ENCODE data around the gene ESRRA.
A peak's percentile ranks its signal among the peaks of the same experiment; 100 is the strongest.

ESRRA gene

DNA sequence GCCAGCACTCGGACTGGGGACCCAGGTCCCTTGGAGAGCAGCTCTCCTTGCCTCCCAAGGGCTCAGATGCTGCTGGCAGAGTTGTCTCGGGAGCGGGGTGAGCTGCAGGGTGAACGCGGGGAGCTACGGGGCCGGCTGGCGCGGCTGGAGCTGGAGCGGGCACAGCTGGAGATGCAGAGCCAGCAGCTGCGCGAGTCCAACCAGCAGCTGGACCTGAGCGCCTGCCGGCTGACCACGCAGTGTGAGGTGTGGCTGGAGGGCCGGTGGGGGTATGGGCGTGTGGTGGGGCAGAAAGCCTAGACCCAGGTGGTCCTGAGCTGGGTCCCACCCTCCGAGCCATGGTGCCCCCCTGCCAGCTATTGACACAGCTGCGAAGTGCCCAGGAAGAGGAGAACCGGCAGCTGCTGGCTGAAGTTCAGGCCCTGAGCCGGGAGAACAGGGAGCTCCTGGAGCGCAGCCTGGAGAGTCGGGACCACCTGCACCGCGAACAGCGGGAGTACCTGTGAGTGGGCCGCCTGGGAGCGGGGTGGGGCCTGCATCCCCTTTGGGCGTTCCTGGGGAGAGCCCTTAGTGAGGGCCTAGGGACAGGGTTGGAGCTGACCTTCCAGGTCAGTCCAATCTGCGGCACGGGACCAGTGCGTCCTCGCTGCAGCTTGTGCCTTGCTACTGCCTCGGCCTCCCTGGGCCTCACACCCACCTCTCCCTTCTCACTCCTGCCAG, 47.8 kb downstream of the ESRRA start:
- DNase-seq, result no peak

DNA sequence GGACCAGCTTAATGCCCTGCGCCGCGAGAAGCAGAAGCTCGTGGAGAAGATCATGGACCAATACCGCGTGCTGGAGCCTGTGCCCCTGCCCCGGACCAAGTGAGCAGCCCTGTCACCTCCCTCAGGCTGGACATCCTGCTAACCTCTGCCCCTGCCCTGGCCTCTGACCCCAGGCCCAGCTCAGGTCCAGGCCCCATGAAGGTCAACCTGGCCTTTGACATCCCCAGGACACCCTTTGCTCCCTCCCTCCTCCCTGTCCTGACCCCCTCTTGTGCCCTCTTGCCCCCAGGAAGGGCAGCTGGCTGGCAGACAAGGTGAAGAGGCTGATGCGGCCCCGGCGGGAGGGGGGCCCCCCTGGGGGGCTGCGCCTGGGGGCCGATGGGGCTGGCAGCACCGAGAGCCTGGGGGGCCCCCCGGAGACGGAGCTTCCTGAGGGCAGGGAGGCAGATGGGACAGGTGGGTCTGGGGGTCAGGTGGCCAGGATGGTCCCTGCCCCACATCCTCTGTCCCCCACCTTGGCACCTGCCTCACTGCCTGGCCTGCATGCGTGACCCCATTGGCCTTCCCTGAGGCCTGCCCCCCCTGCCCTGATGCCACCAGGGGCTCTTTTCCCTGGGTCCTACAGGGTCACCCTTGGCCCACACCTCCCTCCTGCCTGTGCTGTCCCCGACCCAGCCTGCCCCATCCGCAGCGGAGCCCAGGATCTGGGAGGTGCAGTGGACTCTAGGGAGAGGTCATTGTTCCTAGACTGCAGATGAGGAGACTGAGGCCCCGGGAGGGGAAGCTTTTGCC, 48.6 kb downstream of the ESRRA start:
- DNase-seq, result no peak

DNA sequence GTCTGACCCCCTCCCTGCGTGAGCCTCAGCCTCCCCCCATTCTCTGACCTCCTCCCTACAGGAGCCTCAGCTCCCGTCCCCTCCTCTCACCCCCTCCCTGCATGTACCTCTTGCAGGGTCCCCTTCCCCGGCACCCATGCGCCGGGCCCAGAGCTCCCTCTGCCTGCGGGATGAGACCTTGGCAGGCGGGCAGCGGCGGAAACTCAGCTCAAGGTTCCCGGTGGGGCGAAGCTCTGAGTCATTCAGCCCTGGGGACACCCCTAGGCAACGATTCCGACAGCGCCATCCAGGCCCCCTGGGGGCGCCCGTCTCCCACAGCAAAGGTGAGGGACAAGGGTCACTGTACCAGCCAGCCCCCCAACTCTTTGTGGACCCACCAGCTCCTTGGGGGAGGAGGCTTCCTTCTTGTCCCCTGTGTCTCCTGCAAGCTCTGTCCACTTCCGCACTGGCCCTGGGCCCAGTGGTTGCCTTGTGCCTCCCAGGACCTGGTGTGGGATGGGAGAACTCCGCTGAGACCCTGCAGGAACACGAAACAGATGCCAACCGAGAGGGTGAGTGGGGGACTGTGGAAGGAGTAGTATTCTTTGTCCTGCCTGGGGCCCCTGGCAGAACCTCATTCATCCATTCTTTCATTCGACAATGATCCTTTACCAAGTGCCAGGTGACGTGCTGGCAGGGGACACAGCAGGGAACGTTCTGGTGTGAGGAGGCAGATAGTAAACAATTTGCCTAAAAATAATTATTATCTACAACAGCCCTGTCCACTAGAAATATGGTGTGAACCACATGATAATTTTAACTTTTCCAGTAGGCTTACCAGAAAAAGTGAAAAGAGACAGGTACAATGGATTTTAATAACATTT, 50.0 kb downstream of the ESRRA start:
- no peak for DNase-seq

DNA sequence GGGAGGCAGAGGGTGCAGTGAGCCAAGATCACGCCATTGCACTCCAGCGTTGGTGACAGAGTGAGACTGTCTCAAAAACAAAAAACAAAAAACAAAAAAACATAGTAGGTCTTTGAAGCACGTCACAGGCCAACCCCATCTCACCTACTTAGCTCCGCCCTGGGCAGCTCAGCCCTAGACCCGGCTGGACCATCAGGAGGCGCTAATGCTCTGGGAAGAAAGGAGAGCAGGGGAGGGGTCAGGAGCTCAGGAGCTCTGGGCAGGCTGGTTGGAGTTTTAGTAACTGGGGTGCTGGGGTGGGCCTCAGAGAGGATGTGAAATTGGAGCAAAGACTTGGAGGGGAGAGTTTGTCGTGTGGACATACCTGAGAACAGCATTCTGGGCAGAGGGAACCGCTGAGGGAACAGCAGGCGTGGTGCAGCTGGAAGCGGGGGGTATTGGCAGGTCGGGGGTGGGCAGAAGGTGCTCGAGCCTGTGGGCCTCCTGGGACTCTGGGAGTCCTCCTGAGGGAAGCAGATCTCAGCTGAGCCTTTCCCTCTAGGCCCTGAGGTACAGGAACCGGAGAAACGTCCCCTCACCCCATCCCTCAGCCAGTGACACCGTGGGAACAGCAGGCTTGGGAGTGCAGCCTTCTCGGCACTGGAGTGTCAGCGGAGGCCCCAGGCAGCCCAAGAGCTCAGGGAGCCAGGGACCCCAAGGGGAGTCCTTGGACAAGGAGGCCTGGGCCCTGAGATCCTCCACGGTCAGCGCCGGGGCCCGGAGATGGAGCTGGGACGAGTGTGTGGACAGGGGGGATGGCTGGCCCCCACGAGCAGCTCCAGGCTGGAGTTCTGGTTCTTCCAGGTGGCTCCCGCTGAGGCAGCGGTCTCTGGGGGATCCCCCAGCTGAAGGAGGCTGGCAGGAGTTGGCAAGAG, 51.4 kb downstream of the ESRRA start:
- DNase-seq, result no peak

DNA sequence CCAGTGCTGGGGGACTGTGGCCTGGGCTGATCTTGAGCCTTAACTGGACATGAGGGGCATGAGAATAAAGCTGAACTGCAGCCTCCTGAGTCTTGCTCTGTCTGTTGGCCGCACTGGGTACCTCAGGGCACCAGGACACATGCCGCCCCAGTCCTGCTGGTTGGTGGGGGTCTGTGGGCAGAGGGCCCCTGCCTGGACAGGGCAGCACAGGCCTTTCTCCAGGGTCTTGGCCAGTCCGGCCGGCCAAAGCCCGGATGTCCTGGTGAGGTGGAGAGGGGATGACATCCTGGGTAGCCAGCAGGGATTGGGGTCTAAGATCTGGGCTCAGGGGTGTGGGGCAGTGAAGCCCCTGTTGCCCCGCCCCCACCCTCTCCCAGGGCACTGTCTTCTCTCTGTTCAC, 52.1 kb downstream of the ESRRA start:
- no peak for DNase-seq

DNA sequence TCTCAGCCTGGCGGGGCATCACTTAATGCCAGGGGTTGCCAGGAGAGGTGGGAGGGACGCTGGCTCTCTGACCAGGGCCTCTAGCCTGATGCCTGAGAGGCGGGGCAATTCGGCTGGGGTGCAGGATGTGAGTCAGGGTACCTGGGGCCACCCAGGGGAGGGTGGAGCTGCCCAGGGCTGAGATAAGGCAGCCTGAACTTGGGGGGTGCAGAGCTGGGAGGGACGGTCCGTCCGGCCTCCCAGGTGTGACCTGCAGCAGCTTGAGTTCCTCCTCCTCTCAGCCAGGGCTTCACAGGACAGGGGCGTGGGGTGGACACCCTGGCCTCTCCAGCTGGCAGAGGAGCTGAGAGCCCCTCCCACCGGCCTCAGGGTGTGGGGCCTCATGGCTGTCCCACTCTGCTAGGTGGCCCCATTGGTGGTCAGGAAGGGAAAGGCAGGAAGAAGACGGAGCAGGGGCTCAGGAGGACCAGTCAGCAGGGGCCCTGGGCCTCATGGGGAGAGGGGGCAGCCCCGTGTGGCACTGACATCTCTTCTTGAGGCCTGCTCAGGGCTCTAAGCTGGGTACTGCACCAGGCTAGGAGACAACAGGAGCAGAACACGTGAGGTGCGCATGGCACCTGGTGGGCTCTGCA, 52.7 kb downstream of the ESRRA start:
- DNase-seq, result peak; percentile 77

DNA sequence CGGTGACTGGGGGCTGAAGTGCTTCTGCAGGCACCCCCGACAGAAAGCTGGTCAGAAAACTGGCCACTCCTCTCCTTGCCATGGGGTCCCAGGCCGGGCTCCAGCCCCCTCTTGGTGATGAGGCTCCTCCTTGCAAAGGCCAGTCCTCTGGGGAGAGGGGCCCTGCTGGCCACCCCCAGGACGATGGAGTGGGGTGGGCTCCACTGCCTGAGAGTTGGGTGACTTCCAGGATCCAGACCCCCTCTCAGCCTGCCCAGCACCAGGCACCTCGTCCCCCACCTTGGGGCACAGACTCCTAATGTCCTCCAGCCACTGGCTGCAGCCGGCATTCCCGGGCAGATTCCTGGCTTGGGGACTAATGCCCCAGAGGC, 53.2 kb downstream of the ESRRA start:
- DNase-seq, result no peak

DNA sequence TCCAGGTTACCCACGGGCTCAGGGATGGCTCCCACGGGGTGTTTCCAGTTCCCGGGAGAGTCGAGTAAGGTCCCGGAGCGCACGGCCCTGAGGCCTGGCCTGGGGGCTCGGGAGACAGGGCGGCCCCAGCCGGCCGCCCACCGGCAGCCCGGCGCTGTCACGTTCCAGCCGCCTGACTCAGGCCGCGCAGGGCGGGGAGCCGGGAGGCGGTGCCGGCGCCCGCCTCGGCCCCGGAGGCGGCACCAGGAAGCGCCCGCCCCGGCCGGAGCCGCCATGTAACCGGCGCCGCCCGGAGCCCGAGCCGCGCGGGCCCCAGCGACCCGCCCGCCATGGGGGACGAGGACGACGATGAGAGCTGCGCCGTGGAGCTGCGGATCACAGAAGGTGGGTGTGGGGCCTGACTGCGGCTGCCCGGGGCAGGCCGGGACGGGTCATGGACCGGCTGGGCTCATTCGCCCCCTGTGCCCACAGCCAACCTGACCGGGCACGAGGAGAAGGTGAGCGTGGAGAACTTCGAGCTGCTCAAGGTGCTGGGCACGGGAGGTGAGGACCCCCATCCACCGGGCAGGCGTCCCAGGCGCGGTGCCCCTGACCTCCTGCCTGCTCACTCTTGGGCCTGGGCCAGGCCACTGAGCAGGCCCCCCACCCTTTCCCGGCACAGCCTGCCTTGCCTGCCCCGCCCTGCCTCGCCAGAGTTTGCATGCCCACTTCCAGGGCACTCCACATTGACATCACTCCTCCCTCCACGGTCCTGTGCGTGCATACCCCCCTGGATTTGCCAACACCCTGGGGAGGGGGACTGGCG, 53.8 kb downstream of the ESRRA start, which contains the start of gene RPS6KA4:
RPS6KA4 (plus strand) TSS at position 256 of the 805 bp plus-strand sequence; CDS start at position 330, 74 bp downstream.
- peak; percentile 85 for DNase-seq

DNA sequence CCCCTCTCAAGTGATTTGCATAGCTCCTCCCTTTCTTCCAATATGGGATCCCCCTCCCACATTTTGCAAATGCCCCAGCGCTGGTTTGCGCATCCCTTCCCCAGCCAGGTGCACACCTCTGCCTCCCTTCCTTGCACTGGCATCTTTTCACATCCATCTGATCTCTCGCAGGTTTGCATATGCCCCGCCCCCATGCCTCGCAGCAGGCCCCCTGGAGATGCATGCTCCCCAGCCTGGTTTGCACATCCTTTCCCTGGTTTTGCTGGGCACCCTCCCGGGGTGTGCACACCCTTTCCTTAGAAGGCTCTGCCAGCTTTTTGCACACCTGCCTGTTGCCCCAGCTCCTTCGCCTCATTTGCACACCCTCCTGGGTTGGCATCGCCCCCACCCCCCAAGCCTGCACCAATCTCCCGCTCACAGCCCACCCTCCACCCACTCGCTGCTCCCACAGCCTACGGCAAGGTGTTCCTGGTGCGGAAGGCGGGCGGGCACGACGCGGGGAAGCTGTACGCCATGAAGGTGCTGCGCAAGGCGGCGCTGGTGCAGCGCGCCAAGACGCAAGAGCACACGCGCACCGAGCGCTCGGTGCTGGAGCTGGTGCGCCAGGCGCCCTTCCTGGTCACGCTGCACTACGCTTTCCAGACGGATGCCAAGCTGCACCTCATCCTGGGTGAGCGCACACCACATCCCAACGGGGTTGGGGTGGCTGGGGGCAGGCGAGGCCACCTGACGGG, 54.6 kb downstream of the ESRRA start:
- peak; percentile 73 for DNase-seq

DNA sequence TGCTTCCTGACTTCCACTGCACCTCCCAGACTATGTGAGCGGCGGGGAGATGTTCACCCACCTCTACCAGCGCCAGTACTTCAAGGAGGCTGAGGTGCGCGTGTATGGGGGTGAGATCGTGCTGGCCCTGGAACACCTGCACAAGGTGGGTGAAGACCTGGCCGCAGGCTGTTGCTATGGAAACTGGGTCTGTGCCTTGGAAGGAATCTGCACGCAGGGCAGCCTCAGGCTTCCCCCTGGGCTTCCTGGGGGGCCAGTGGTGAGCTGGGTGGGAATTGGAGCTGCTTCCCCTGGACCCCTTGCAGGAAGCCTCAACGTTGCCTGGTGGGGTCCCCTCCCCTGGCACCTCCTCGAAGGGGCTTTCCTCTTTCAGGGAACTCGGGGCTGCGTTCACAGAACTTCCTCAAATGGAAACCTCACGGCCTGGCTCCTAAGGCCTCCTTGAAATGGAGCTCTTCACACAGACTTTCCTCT, 55.2 kb downstream of the ESRRA start:
- DNase-seq, result no peak

DNA sequence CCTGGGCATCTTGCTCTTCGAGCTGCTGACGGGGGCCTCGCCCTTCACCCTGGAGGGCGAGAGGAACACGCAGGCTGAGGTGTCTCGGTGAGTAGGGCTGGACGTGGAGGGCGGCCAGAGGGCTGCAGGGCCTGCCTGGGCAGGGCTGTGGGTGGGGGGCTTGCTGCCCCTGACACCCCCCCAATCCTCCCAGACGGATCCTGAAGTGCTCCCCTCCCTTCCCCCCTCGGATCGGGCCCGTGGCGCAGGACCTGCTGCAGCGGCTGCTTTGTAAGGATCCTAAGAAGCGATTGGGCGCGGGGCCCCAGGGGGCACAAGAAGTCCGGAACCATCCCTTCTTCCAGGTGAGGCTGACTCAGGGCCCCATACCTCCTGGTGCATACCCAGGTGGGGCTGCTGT, 56.3 kb downstream of the ESRRA start:
- no peak for DNase-seq

DNA sequence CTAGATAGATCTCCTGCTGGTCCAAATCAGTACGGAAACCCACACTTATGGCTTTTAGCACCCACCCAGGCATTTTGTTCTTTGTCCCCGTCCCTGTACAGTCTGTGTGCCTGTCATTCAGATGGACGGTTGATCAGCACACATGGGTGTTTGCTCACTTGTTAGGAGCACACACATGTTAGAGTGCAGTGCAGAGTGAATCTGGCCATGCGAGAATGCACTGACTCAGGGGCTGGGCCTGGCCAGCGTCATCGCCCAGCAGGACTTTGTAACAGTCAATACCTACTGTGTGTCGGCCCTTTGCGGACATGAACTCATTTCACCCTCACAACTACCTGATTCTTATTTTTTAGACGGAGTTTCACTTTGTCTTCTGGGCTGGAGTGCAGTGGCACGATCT, 57.0 kb downstream of the ESRRA start:
- DNase-seq, result peak; percentile 53

DNA sequence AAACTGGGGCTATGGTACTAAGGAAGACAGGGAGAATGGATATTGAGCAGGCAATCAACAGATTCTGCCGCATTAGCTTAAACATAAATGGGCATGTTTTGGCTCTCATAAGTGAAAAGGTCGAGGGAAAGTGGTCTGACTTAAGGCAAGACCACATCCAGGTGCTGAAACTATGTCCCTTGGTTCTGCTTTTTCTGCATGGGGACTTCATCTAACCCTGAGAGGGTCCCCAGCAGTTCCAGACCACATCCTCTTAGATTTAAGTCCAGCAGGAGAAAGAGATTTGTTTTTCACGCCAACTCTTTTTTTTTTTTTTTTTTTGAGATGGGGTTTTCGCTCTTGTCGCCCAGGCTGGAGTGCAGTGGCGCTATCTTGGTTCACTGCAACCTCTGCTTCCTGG, 59.1 kb downstream of the ESRRA start:
- no peak for DNase-seq

DNA sequence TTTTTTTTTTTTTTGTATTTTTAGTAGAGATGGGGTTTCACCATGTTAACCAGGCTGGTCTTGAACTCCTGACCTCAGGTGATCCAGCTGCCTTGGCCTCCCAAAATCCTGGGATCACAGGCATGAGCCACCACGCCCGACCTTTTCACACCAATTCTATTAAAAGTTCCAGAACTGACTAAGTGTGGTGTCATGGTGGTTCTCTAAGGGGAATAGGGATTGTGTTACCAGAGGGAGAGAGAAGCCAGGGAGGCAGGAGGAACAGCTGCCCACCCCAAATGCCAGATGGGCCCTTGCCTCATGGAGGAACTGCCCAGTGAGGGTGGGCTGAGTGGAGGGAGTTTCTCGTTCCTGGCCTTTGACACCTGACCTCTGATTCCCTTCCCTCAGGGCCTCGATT, 59.6 kb downstream of the ESRRA start:
- no peak for DNase-seq

Data from activated effector memory CD4-positive, alpha-beta T cell treated with anti-CD3 and anti-CD28 coated beads, Interleukin-2, amount 50 U/mL, for 16 hours (primary cell).